Activated naive CD4-positive, alpha-beta T cell treated with Interleukin-2 at 50 U/mL for 16 hours (primary cell): ENCODE measurements around the gene UNC5C.
"Not testable (repeated sequence)": the region's sequence is repeated elsewhere in the genome, so short reads cannot be mapped to it uniquely, and the experiment has no call there.

Experiments used
- DNase-seq: peaks from one replicate; pipeline ENCODE4 v3.0.0-alpha.2; 2020

The UNC5C gene

DNA sequence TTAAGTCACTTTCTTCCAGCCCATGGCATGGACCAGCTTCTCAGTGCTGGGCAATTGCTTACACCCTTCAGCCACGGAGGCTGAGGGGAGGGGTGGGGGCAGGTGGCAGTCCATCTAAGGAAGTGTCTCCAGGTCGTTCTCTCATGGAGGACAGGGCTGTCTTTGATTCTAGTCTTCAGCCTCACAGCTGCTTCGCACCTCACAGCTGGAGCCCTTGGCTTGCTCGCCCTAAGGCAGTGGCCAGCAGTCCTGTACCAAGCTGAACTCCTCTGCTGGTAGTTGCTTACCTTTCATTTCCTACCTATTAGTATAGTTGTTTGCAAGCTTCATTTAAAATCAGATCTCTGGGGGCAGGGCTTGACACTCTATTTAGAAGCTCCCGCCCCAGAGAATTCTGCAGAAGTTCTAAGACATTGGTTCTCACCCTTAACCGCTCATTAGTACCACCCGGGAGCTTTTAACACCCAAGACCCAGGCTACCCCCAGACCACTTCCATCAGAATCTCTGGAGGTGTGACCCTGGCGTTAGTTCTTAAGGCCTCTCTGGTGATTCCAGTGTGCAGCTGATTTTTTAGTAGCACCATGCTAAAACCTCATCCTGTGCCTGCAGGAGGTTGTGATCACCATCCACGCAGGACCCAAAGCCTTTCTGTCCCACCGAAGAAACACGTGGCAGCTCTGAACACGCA lies 386.8 kb downstream of the UNC5C start:
- DNase-seq = no peak

DNA sequence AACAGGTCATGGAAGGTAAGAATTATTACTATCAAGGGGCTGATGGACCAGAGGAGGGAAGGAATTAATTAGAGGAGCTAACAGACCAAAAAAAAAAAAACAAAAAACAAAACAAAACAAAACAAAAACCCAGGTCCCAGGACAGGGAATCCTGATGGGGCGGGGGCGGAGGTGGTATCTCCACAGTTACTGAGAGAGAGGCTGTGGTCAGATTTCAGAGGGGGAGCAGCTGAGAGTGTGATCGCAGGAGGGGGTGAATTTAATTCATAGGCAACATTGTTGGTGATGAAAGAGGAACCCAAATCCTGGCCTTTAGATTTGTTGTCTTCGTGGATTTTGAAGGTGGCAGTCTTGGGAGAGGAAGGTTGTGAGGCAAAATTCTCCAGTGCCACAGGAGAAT lies 389.4 kb downstream of the UNC5C start:
- DNase-seq = no peak

DNA sequence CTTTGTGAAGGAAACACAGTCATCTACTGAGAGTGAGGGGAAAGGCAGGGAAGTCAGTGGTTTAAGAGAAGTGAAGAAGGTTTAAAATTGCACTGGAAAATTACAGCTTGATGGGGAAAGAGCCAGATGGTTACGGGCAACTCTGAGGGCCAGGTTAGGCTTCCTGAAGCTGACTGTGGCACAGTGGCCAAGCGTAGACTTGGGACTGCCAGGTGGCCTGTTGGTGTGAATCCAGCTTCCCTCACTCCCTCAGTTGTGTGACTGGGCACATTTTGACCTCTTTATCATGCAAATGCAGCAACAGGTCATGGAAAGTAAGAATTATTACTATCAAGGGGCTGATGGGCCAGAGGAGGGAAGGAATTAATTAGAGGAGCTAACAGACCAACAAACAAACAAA lies 390.1 kb downstream of the UNC5C start:
- no peak for DNase-seq

DNA sequence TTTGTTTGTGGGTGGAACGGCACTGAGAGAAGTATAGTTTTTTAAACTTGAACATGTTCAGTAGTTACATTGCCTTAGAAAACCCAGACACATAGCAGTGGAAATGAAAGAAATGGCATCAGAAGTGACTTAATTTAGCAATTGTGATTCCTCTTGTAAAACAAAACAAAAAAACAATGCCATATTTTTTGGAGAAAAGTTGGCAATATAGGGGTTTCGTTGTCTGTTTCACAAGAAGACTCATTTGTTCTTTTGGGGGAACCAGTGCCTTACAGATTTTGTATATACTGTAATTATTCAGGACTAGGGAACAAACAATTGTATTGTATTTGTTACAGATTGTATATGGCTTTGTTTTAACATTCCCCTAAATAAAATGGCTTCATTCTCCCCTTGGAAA lies 390.7 kb downstream of the UNC5C start:
- no peak for DNase-seq

DNA sequence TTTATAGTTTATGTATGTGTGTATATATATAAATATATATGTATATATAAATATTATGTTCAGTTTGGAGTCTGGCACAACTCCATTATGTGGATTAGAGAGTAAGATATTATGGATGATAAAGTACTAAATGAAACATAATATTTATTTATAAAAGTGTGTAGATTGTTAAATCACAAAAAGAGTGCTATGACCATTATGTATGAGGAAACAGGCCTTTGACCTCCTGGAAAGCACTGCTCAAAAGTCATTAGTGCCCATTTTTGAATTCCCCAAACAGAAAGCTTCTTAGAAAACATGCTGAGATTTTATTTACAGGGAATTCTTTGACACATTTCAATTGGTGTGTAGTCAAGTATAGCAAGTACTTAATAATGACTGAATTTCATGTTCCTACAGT lies 391.2 kb downstream of the UNC5C start:
- DNase-seq = no peak

DNA sequence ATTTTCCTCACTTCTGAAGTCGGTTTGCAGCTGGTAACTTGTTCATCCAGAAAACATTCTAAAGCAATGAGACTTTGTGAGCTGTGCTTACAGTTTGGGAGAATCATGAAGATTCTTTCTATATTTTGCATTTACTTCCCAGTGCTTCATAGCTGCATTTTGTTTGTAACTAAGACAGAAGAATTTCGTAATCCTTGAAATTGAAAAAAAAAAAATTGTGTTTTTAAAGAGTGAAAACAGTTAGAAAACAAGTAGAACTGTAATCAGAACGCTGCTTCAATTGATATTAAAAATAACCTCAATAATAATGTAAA lies 392.4 kb downstream of the UNC5C start:
- DNase-seq = no peak

DNA sequence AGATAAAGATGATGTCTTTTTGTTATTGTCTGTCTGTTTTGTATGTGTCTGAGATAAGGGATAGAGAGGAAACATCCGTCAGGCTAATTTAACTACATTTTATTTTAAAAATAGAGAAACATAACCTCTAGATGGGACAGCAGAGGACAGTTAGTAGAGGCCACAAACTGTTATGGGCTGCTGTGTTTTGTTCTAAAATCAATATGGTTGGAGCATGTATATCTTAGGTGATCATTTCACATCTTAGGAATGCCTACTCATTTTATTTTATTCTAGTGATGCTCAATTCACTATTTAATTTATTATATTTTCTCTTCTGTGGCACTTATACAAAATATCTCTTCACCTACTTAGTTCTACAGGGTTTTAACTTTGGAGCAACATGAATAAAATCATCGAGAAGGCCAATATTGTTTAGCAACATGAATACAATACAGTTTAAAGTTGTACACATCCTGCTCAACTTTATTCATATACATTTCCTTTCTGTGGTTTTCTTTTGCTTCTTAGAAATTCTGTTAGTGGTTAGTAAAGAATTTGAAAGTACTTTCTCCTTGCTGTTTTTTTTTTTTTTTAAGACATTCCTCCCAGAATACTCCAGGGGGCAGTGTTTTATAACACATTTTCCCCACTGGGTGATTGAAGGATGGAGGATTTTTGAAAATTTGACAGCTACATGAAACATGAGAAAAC lies 392.9 kb downstream of the UNC5C start:
- DNase-seq = no peak

DNA sequence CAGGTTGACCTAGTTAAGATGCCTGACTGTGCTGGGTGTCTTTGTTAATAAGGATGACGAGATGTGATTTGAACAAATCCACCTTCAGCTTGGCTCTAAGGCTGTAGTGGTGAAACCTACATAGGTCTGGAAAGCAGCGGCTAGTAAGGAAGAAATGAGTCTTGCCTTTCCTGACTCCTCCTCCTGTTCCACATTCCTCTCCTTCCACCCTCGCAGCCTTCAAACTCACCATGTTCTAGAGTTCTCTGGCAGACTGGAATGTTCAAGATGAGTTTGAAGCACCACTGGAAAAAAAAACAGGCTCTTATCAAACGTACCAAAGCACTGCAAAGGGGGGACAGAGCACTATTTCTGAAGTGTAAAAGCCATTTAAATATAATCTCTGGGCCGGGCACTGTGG lies 395.6 kb downstream of the UNC5C start:
- DNase-seq = no peak

DNA sequence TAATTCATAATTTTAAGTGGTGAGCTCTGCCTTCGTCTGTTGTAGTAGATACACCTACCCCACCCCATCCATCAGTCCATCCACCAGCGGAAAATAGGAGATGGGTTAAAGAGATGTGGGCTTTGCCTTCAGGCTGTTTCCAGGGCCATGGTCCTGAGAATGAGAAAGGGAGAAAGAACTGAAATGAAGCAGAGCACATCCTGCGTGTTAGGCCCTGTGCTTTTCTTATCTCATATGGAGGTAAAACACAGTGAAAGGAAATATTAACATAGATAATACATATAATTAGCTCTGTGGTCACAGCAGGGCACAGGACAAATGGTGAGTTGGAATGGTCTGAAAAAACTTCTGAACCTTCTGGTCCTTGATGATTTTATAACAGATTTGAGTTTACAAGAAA lies 397.5 kb downstream of the UNC5C start:
- no peak for DNase-seq

DNA sequence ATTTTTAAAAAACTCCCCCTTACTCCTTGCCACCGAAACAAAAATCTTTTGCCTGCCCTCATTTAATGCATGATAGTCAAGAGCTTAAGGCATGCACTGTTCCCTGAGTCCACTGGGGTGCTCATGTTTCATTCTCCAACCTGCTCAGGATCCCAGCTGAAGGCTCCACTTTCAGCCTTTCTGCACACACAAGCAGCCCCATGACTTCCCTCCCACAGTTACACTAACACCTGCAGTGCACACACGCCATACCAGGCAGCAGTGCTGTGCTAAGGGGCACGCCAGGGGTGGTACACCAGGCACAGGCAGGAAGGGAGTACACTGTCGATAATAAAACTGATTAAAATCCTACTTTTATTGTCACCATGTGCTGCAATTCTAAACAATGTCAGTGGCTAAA lies 405.8 kb downstream of the UNC5C start:
- no peak for DNase-seq

DNA sequence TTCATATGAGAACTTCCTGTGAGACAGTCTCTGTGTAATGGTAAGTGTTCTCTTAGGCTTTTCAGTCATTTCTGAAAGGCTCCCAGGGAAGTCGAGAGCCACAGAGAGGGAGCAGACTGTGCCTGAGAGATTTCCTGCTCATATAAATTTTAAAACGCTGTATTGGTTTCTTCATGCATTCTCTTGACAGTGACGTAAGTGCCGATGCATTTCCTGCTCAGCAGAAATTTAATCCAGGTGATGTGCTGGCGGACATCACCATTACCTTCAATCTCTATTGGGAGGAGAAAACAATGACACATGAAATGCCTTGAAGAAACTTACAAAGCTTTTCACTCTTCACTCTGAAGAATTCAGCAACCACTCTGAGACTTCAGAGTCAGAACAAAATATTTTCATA lies 407.4 kb downstream of the UNC5C start:
- no peak for DNase-seq

DNA sequence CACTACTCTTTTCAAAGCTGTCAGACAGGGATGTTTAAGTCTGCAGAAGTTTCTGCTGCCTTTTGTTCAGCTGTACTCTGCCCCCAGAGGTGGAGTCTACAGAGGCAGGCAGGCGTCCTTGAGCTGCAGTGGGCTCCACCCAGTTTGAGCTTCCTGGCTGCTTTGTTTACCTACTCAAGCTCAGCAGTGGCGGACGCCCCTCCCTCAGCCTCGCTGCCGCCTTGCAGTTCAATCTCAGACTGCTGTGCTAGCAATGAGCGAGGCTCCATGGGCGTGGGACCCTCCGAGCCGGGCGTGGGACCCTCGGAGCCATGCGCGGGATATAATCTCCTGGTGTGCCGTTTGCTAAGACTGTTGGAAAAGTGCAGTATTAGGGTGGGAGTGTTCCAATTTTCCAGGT lies 409.3 kb downstream of the UNC5C start:
- DNase-seq = not testable (repeated sequence)

DNA sequence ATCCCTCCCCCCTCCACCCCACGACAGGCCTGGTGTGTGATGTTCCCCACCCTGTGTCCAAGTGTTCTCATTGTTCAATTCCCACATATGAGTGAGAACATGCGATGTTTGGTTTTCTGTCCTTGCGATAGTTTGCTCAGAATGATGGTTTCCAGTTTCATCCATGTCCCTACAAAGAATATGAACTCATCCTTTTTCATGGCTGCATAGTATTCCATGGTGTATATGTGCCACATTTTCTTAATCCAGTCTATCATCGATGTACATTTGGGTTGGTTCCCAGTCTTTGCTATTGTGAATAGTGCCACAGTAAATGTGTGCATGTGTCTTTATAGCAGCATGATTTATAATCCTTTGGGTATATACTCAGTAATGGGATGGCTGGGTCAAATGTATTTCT lies 414.8 kb downstream of the UNC5C start:
- not testable (repeated sequence) for DNase-seq

DNA sequence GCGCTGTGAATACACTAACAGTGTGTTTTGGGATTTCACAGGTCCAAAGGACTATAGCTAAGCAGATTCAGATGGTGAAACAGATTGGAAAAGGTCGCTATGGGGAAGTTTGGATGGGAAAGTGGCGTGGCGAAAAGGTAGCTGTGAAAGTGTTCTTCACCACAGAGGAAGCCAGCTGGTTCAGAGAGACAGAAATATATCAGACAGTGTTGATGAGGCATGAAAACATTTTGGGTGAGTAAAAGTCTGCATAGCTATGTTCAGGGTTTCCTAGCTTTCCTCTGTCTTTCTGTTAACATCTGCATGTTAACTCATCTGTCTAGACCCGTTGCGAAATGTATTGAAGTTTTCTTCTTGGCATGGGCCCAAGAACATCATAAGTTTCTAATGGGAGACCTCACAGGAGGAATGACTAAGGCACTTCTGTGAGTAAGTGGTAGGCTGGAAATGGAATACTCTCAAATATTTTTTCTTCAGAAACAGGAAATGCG lies 418.9 kb downstream of the UNC5C start:
- no peak for DNase-seq

DNA sequence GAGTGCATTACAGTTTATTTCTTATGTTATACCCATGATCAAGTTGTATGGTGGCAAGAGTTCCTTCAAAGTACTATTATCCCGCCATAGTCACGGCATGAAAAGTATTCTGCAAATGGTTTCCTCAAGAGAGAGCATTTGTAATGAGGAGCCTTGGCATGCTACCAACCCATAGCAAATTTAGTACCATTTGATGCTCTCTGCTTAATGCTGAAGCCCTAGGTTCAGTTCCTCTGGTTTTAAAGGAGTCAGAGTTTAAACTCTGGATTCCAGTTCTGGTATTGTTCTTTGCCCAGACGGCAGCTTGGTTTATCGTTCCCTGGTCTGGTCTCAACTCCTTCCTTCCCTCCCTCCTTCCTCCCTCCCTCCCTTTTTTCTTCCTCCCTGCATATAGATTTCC lies 419.7 kb downstream of the UNC5C start:
- DNase-seq = no peak

DNA sequence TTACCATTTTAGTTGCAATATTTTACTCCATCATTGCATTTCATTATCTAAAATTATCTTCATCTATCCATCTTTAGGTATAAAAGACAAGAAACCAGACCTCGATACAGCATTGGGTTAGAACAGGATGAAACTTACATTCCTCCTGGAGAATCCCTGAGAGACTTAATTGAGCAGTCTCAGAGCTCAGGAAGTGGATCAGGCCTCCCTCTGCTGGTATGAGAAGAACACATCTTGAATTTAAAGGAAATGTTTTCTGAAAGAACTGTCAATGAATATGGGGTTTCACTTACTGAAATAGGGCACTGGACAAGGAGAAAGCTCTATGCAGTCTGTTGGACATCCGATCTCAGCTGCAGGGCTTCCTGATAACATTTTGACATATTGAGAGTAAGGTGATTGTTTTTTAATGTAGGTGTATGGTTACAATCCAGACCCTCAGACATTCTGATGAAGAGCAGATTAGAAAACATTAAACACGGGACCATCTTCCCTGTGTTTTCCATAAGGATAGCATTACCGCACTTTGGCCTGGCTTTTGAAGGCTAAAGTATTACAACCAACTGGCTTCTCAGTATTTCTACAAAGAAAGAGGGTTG lies 423.8 kb downstream of the UNC5C start:
- DNase-seq = no peak

DNA sequence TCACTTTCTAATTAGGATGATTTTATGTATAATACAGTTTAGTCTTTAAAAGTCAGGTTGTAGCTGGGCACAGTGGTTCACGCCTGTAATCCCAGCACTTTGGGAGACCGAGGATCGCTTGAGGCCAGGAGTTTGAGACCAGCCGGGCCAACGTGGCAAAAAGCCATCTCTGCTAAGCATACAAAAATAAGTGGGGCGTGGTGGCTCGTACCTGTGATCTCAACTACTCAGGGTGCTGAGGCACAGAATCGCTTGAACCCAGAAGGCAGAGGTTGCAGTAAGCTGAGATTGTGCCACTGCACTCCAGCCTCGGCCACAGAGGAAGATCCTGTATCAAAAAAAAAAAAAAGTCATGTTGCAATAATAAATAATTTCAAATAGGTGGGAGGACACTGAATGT lies 426.8 kb downstream of the UNC5C start:
- DNase-seq = no peak

DNA sequence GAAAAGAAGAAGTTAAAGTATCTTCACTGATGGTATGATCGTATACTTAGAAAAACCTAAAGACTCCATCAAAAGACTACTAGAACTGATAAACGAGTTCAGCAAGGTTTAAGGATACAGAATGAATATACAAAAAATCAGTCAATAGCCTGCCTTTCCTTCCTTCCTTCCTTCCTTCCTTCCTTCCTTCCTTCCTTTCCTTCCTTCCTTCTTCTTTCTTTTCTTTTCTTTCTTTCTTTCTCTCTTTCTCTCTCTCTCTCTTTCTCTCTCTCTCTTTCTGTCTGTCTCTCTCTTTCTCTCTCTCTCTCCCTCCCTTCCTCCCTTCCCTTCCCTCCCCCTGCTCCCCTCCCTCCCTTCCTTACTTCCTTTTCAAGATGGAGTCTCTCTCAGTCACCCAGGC lies 428.3 kb downstream of the UNC5C start:
- DNase-seq = no peak

DNA sequence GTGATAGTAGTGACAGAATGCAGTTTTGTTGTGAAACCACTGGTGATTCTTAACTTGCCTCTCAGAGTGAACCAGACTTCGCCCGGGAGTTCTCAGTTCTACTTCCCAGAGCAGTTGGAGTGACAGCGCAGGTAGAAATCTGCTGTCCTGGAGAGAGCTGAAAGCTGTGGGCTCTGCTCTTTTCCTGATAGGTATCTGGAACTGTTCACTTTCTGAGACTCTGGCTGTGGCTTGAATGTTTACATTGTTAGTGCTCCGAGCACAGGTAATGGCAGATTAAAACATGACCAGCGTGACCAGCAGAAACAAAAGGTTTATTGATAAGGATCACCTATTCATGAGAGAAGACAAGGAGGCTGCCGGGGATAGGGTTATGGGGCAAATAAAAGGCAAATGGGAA lies 430.3 kb downstream of the UNC5C start:
- DNase-seq = no peak

DNA sequence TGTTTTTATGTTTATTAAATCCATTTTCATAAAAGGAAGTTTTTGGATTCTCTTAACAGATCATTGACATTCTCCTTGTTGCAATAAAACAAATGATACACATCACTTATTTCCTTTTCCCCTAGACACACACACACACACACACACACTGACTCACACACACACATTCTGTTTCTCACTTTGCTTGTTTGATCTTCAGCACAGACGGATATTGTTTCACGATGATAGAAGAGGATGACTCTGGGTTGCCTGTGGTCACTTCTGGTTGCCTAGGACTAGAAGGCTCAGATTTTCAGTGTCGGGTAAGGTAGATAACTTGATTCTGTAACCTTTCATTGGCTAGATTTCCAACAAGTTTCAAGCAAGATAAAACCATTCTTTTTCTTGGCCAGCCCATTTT lies 434.3 kb downstream of the UNC5C start:
- no peak for DNase-seq
